Esophagus (tissue), 2 donors: ENCODE results near the gene RSPH1. TPM values are rescaled to one million over a fixed set of nuclear protein-coding genes. Genes with fewer than 3 reads are reported as not detected.

Experiments used
- H3K27ac ChIP-seq, 2 donors: one replicate each; pipeline ENCODE4 v1.5.1; 2013; ENCODE audit warnings: low read depth in 2 of 2, mild to moderate bottlenecking in 2 of 2, inconsistent platforms in 1 of 2, low read length in 1 of 2, moderate library complexity in 1 of 2
- H3K27me3 ChIP-seq, 2 donors: one replicate each; pipeline ENCODE4 v1.6.1; 2013; ENCODE audit warnings: low read length in 2 of 2, control low read depth in 1 of 2, mild to moderate bottlenecking in 1 of 2; ENCODE audit not compliant: insufficient read depth in 2 of 2, control insufficient read depth in 1 of 2
- H3K36me3 ChIP-seq, 2 donors: one replicate each; pipeline ENCODE4 v1.6.1; 2013; ENCODE audit warnings: low read length in 1 of 2; ENCODE audit not compliant: control insufficient read depth in 2 of 2, insufficient read depth in 2 of 2
- H3K4me1 ChIP-seq, 2 donors: one replicate each; pipeline ENCODE4 v1.6.1; 2013; ENCODE audit warnings: low read length in 1 of 2; ENCODE audit not compliant: control insufficient read depth in 2 of 2, insufficient read depth in 2 of 2
- H3K4me3 ChIP-seq, 2 donors: one replicate each; pipeline ENCODE4 v1.5.1; 2013; ENCODE audit warnings: low read length in 2 of 2, mild to moderate bottlenecking in 2 of 2, low read depth in 1 of 2, moderate library complexity in 1 of 2
- H3K9me3 ChIP-seq, 2 donors: one replicate each; pipeline ENCODE4 v1.6.1; 2013; ENCODE audit warnings: mild to moderate bottlenecking in 2 of 2, low read depth in 1 of 2, low read length in 1 of 2, moderate library complexity in 1 of 2; ENCODE audit not compliant: control insufficient read depth in 2 of 2, insufficient read depth in 1 of 2
- WGBS, 2 donors: extraction: QIAGEN DNeasy Blood & Tissue Kit; methylation state at CpG; one replicate each; pipeline ENCODE4 v1.1.7; 2013; 5-methylcytosine and 5-hydroxymethylcytosine counted together
- polyA plus RNA-seq, 2 donors: library from polyadenylated mRNA; stranded (reverse); fragments of 200-250 nt; gene quantifications; one replicate each; pipeline ENCODE4 v1.2.3, GENCODE V29; 2013
- donor health status: healthy with polysubstance abuse.
- donor health status: Bipolar disorder and iron deficiency.

RSPH1 gene
- polyA plus RNA-seq, 2 donors: 0.20 to 0.53 TPM

- 86 to 89% methylated on average over 8 of the region's 8 CpGs for WGBS, 2 donors
- Histone ChIP-seq H3K27ac (no peak overlapping the region), H3K36me3 (peaks cover 12 to 35% of the 10 kb centered on the region in 2 donors)
Measured at GRCh38 chr21:42540396-42540795, 44.4 kb upstream of the RSPH1 start.

GRCh38 chr21:42539931-42540343 lies 43.9 kb upstream of the RSPH1 start:
- WGBS, 2 donors: 85 to 90% methylated on average over 7 of the region's 7 CpGs
- Histone ChIP-seq H3K4me1 (no peaks in the 10 kb centered on the region), H3K27ac (no peak overlapping the region), H3K9me3 (no peaks in the 10 kb centered on the region), H3K4me3 (no peak overlapping the region), H3K36me3 (peaks cover 9 to 32% of the 10 kb centered on the region in 2 donors), H3K27me3 (no peaks in the 10 kb centered on the region)

More at GRCh38 chr21:42540396-42540795, 44.4 kb upstream of the RSPH1 start:
- no peak overlapping the region for H3K4me3 ChIP-seq
- no peaks in the 10 kb centered on the region for H3K9me3 ChIP-seq
- no peaks in the 10 kb centered on the region for H3K4me1 ChIP-seq
- no peaks in the 10 kb centered on the region for H3K27me3 ChIP-seq

GRCh38 chr21:42539342-42539741 lies 43.3 kb upstream of the RSPH1 start:
- Histone ChIP-seq H3K36me3 (peaks cover 8 to 32% of the 10 kb centered on the region in 2 donors), H3K9me3 (no peaks in the 10 kb centered on the region), H3K27ac (no peak overlapping the region), H3K27me3 (no peaks in the 10 kb centered on the region), H3K4me3 (no peak overlapping the region), H3K4me1 (no peaks in the 10 kb centered on the region)
- WGBS, 2 donors: 89 to 90% methylated on average over 17 of the region's 17 CpGs

- peak overlapping the region in 1 of 2 donors; percentile 34 for H3K27ac ChIP-seq
- no peaks in the 10 kb centered on the region for H3K9me3 ChIP-seq
- H3K4me1 ChIP-seq: no peaks in the 10 kb centered on the region
- H3K4me3 ChIP-seq: no peak overlapping the region
- no peaks in the 10 kb centered on the region for H3K27me3 ChIP-seq
- H3K36me3 ChIP-seq: peaks cover 4 to 31% of the 10 kb centered on the region in 2 donors
- 75% methylated on average over 10 of the region's 10 CpGs for WGBS, 2 donors
Measured at GRCh38 chr21:42538479-42539275, 42.7 kb upstream of the RSPH1 start.

- H3K27me3 ChIP-seq: no peaks in the 10 kb centered on the region
- WGBS, 2 donors: 81 to 85% methylated on average over 4 of the region's 4 CpGs
- no peak overlapping the region for H3K4me3 ChIP-seq
- H3K9me3 ChIP-seq: no peaks in the 10 kb centered on the region
- peaks cover 2 to 4% of the 10 kb centered on the region in 2 donors for H3K4me1 ChIP-seq
- H3K36me3 ChIP-seq: peaks cover 4 to 23% of the 10 kb centered on the region in 2 donors
- no peak overlapping the region for H3K27ac ChIP-seq
Measured at GRCh38 chr21:42537106-42537742, 41.2 kb upstream of the RSPH1 start.

- 92 to 93% methylated on average over 8 of the region's 8 CpGs for WGBS, 2 donors
- Histone ChIP-seq H3K4me1 (peaks cover 2 to 4% of the 10 kb centered on the region in 2 donors), H3K27ac (no peak overlapping the region), H3K9me3 (no peaks in the 10 kb centered on the region), H3K4me3 (no peak overlapping the region), H3K27me3 (no peaks in the 10 kb centered on the region), H3K36me3 (peaks cover 4 to 24% of the 10 kb centered on the region in 2 donors)
Measured at GRCh38 chr21:42536601-42537000, 40.6 kb upstream of the RSPH1 start.

GRCh38 chr21:42535602-42536171 lies 39.7 kb upstream of the RSPH1 start:
- peaks cover 4% of the 10 kb centered on the region in 2 donors for H3K4me1 ChIP-seq
- no peak overlapping the region for H3K27ac ChIP-seq
- no peak overlapping the region for H3K4me3 ChIP-seq
- WGBS, 2 donors: 69 to 75% methylated on average over 17 of the region's 17 CpGs
- peaks cover 4 to 20% of the 10 kb centered on the region in 2 donors for H3K36me3 ChIP-seq
- H3K27me3 ChIP-seq: no peaks in the 10 kb centered on the region
- H3K9me3 ChIP-seq: no peaks in the 10 kb centered on the region

GRCh38 chr21:42534421-42535378 lies 38.7 kb upstream of the RSPH1 start:
- Histone ChIP-seq H3K4me3 (no peak overlapping the region), H3K36me3 (peaks cover 4 to 20% of the 10 kb centered on the region in 2 donors), H3K27ac (no peak overlapping the region), H3K27me3 (no peaks in the 10 kb centered on the region), H3K9me3 (no peaks in the 10 kb centered on the region), H3K4me1 (peaks cover 4 to 6% of the 10 kb centered on the region in 2 donors)
- 74 to 85% methylated on average over 28 of the region's 28 CpGs for WGBS, 2 donors

- 88 to 90% methylated on average over 4 of the region's 4 CpGs for WGBS, 2 donors
- Histone ChIP-seq H3K4me3 (no peak overlapping the region), H3K36me3 (peaks cover 4 to 20% of the 10 kb centered on the region in 2 donors), H3K27me3 (no peaks in the 10 kb centered on the region), H3K27ac (no peak overlapping the region), H3K4me1 (peaks cover 4 to 6% of the 10 kb centered on the region in 2 donors), H3K9me3 (no peaks in the 10 kb centered on the region)
Measured at GRCh38 chr21:42533963-42534355, 37.9 kb upstream of the RSPH1 start.
